Measurements from ENCODE around the gene KLK6.

GRCh38 chr19:51010066-51010795 is 40.8 kb upstream of the KLK6 start:
- TF ChIP-seq CTCF (IDR thresholded peaks at IDR 0.05; ENCODE audit: insufficient read depth, low read depth, low read length), result no peak
- no peak for TF ChIP-seq EZH2 (IDR thresholded peaks at IDR 0.05; ENCODE audit: insufficient read depth, low read length)

All from astrocyte (in vitro differentiated cells and primary cell).